Activated B cell treated with CpG ODN at 0.5 μM for 24 hours (primary cell): Measurements from ENCODE around the gene PRM3. TPM values are rescaled to one million over a fixed set of nuclear protein-coding genes. Genes with fewer than 3 reads are reported as not detected.

Experiments used
- ATAC-seq: fragments of 200-7000 bp; cut with Tn5 transposase; one replicate; pipeline ENCODE4 v1.10.0; 2021; ENCODE audit warnings: low read depth, mild to moderate bottlenecking, moderate library complexity
- CTCF ChIA-PET: fragments of 350-600 bp; sonication (Branson Sonifier 250); formaldehyde crosslinking; loops from one replicate; lab custom pipeline; 2021; ENCODE audit warnings: antibody characterized with exemption; lab: Charles Lee
- POLR2A ChIA-PET: fragments of 350-600 bp; sonication (Branson Sonifier 250); formaldehyde crosslinking; loops from one replicate; lab custom pipeline; 2021; ENCODE audit warnings: antibody characterized with exemption; lab: Charles Lee
- DNase-seq: peaks from one replicate; pipeline ENCODE4 v3.0.0; 2022
- H3K27ac Mint-ChIP-seq: one replicate; pipeline ENCODE4 v1.8.0; 2020; ENCODE audit warnings: mixed read lengths
- H3K27me3 Mint-ChIP-seq: one replicate; pipeline ENCODE4 v1.8.0; 2021; ENCODE audit warnings: mixed read lengths
- H3K36me3 Mint-ChIP-seq: one replicate; pipeline ENCODE4 v1.8.0; 2021; ENCODE audit warnings: low read depth, mixed read lengths
- H3K4me1 Mint-ChIP-seq: one replicate; pipeline ENCODE4 v1.8.0; 2021; ENCODE audit warnings: mixed read lengths
- H3K4me3 Mint-ChIP-seq: one replicate; pipeline ENCODE4 v1.8.0; 2020; ENCODE audit warnings: mild to moderate bottlenecking, mixed read lengths
- H3K9me3 Mint-ChIP-seq: one replicate; pipeline ENCODE4 v1.8.0; 2020; ENCODE audit warnings: mixed read lengths
- CTCF ChIP-seq: fragments of 200-600 bp; IDR thresholded peaks from one replicate; pipeline ENCODE4 v1.8.0; 2022; ENCODE audit warnings: antibody characterized with exemption, mild to moderate bottlenecking
- intact Hi-C: fragments of 100-400 bp; cut with micrococcal nuclease; formaldehyde crosslinking; loops from one replicate; pipeline ENCODE4 v1.15.1; 2024
- total RNA-seq: library from RNA; stranded (reverse); gene quantifications from 2 replicates; pipeline ENCODE4 v1.2.3, GENCODE V29; 2022

The PRM3 gene
- total RNA-seq, 1 donor from 2014 or later = not detected

DNA sequence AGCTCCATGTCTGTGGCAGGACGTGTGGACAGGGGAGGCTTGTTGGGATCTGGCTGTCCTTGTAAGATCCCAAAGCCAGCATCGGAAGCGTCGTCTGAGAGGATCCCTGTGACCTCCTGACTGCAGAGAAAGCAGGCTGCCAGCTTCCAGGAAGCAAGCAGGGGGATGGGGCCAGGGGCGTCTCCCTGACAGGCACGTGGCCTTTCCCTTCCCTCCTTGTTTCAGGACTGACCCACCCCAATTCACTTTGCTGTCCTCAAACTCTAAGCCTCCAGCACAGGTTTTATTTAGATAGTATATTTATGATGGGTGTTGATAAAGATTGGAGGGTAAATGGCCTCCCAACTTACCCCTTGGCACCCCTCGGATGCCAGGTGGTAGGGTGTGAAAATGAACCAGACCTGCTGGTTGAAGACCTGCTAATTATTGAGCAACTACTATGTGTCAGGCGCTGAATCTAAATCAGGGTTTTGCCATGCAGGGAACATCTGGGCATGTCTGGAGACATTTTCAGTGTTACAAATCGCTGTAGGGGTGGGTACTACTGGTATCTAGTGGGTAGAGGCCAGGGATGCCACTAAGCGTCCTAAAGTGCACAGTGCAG lies 42.0 kb downstream of the PRM3 start:
- intact Hi-C loops = no loop called here
- no peaks in the 10 kb centered on the region for H3K36me3 Mint-ChIP-seq
- no peak for TF ChIP-seq CTCF
- H3K4me3 Mint-ChIP-seq = no peak overlapping the region
- H3K9me3 Mint-ChIP-seq = no peaks in the 10 kb centered on the region
- H3K27me3 Mint-ChIP-seq = no peaks in the 10 kb centered on the region
- CTCF ChIA-PET = no interaction called here
- peaks cover 46% of the 10 kb centered on the region for H3K4me1 Mint-ChIP-seq
- peak overlapping the region; percentile 24 for H3K27ac Mint-ChIP-seq
- POLR2A ChIA-PET = interaction anchor here (0.8 to 2.7 kb wide), 3 partner anchors 11 to 25 kb away, joined by 4 to 9 read pairs (median 5); partner anchors contain the start of gene SOCS1
- DNase-seq (no peak), ATAC-seq (no peak)

DNA sequence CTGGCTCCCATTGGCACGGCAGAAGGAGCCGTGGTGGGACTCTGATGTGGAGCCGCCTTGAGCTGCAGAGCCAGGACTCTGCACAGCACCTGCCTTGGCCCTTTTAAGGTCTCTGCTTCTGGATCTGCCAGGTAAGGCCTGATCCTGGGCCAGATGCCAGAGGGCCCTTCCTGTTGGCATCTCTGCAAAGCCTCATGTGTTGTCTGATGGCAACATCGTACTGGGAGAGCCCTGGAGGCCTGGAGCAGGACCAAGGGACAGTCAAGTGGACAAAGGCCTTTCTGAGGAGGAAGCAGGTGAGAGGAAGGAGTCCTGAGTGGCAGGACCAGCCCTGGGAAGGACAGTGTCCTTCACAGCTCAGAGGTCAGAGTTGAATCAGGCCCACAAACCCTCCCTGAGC lies 43.5 kb downstream of the PRM3 start:
- DNase-seq (no peak), ATAC-seq (no peak)
- Mint-ChIP-seq H3K4me3 (no peak overlapping the region), H3K9me3 (no peaks in the 10 kb centered on the region), H3K4me1 (peaks cover 61% of the 10 kb centered on the region), H3K36me3 (no peaks in the 10 kb centered on the region), H3K27me3 (no peaks in the 10 kb centered on the region), H3K27ac (no peak overlapping the region)
- intact Hi-C loops = no loop called here
- CTCF ChIA-PET = interaction anchor here (1.0 kb wide), 1 partner anchor 12 kb away, joined by 3 read pairs; no protein-coding TSS in a partner anchor
- TF ChIP-seq CTCF = no peak
- POLR2A ChIA-PET = interaction anchor here (0.7 to 2.7 kb wide), 2 partner anchors 27 to 259 kb away, joined by 3 to 9 read pairs; partner anchors contain the start of gene SOCS1

DNA sequence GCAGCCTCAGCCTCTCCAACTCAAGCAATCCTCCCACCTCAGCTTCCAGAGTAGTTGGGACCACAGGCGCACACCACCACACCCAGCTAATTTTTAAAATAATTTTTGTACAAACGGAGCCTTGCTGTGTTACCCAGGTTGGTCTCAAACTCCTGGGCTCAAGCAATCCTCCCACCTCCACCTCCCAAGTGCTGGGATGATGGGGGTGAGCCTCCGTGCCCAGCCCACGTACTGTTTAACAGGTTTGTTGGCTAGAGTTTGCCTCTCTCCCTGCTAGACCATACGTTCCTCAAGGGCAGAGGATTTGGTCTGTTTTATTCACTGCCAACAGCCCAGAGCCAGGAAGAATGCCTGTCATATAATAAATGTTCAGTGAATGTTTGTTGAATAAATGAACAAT lies 44.0 kb downstream of the PRM3 start:
- Mint-ChIP-seq H3K9me3 (no peaks in the 10 kb centered on the region), H3K27ac (peak overlapping the region; percentile 26), H3K4me1 (peaks cover 62% of the 10 kb centered on the region), H3K27me3 (no peaks in the 10 kb centered on the region), H3K4me3 (no peak overlapping the region), H3K36me3 (no peaks in the 10 kb centered on the region)
- no peak for ATAC-seq
- intact Hi-C loops = no loop called here
- TF ChIP-seq CTCF = no peak
- DNase-seq = no peak
- ChIA-PET POLR2A (interaction anchor here (0.6 to 2.7 kb wide), 3 partner anchors 22 to 258 kb away, joined by 3 to 9 read pairs (median 3); partner anchors contain the start of gene SOCS1), CTCF (interaction anchor here (1.0 kb wide), 1 partner anchor 11 kb away, joined by 3 read pairs; no protein-coding TSS in a partner anchor)

DNA sequence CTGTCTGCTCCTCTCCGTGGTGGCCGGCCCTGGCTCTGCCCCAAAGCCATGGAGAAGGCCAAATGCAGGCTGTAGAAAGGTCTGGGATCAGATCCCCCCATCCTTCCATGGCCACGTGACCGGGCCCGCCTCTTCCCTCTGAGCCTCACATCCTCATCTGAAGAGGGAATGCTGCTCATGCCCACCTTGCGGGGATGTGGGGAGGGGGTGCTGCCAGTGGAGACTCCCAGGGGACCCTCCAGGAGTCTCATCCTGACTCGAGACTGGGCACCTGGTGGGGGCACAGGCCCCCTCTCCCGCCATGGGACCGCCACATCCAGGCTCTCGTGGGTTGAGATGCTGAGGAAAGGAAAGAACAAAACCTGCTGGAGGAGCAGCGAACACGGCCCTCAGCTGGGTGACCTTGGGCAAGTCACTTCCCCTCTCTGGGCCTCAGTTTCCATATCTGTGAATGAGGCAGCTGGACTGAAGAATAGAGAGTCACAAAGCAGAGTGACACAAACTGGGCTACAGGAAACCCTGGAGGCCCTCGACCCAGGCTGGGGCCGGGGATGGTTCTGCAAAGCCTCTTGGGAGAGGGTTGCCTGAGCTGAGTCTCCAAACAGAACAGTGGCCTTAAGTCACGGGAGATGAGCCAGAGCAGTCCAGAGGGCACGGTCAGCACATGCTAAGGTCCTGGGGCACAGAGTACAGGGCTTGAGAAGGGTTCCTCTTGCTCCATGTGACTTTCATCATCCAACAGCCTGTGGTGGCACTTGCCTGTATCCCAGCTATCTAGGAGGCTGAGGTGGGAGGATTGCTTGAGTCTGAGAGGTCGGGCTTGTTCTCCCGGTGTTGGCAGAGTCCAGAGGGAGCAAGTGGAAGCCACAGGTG lies 47.5 kb downstream of the PRM3 start:
- Mint-ChIP-seq H3K4me1 (peaks cover 40% of the 10 kb centered on the region), H3K4me3 (peak overlapping the region; percentile 69), H3K9me3 (no peaks in the 10 kb centered on the region), H3K27ac (peak overlapping the region; percentile 83), H3K36me3 (no peaks in the 10 kb centered on the region), H3K27me3 (no peaks in the 10 kb centered on the region)
- ATAC-seq = no peak
- CTCF ChIA-PET = interaction anchor here (0.9 to 2.1 kb wide), 4 partner anchors 29 to 148 kb away, joined by 3 to 21 read pairs (median 4); partner anchors contain the start of gene SOCS1
- intact Hi-C loops = loop anchor here (1.0 to 2.0 kb wide), 7 partner anchors 7 to 147 kb away; no protein-coding TSS in a partner anchor
- DNase-seq = no peak
- no peak for TF ChIP-seq CTCF
- POLR2A ChIA-PET = interaction anchor here (0.6 to 4.2 kb wide), 25 partner anchors 9 to 260 kb away, joined by 3 to 79 read pairs (median 8); partner anchors contain the start of gene SOCS1
